Measurements from ENCODE around the gene MAB21L2.

Gene MAB21L2

GRCh38 chr4:150624055-150624454, 42.1 kb downstream of the MAB21L2 start:
- TF ChIP-seq EZH2 (optimal IDR thresholded peaks at IDR 0.05; ENCODE audit: low read depth, low read length) (no peak), CTCF (IDR thresholded peaks at IDR 0.05; ENCODE audit: low read length) (no peak), EZH2phosphoT487 (IDR thresholded peaks at IDR 0.05; ENCODE audit: low read length) (no peak)
- Histone ChIP-seq H3F3A (ENCODE audit: insufficient read depth, low read length) (no peaks in the 10 kb centered on the region), H3K4me2 (ENCODE audit: low read depth, low read length) (no peak overlapping the region), H3K27ac (ENCODE audit: low read length) (no peak overlapping the region), H3K9ac (ENCODE audit: low read length) (no peak overlapping the region), H3K27me3 (replicated peaks; ENCODE audit: insufficient read depth, low read length) (no peaks in the 10 kb centered on the region), H2AFZ (ENCODE audit: low read length) (no peak overlapping the region), H3K4me1 (ENCODE audit: low read length) (no peaks in the 10 kb centered on the region), H3K9me2 (replicated peaks; ENCODE audit: insufficient read depth, low read length) (no peaks in the 10 kb centered on the region), H3K36me3 (replicated peaks; ENCODE audit: insufficient read depth, low read length) (no peaks in the 10 kb centered on the region), H3K79me2 (ENCODE audit: low read length) (no peaks in the 10 kb centered on the region), H3K4me3 (ENCODE audit: low read length) (no peak overlapping the region), H3K9me3 (replicated peaks; ENCODE audit: insufficient read depth, low read length) (no peaks in the 10 kb centered on the region), H4K20me1 (ENCODE audit: insufficient read depth, low read length) (no peaks in the 10 kb centered on the region)
- DNase-seq, result no peak

- H3K27ac ChIP-seq (ENCODE audit: low read length), result no peak overlapping the region
- no peaks in the 10 kb centered on the region for H3K36me3 ChIP-seq (replicated peaks; ENCODE audit: insufficient read depth, low read length)
- H3K4me2 ChIP-seq (ENCODE audit: low read depth, low read length), result no peak overlapping the region
- H2AFZ ChIP-seq (ENCODE audit: low read length), result no peak overlapping the region
- no peak for TF ChIP-seq EZH2phosphoT487 (IDR thresholded peaks at IDR 0.05; ENCODE audit: low read length)
- no peak overlapping the region for H3K9ac ChIP-seq (ENCODE audit: low read length)
- H3K79me2 ChIP-seq (ENCODE audit: low read length), result no peaks in the 10 kb centered on the region
- DNase-seq, result no peak
- no peaks in the 10 kb centered on the region for H3K9me3 ChIP-seq (replicated peaks; ENCODE audit: insufficient read depth, low read length)
- H3K27me3 ChIP-seq (replicated peaks; ENCODE audit: insufficient read depth, low read length), result no peaks in the 10 kb centered on the region
- no peaks in the 10 kb centered on the region for H3F3A ChIP-seq (ENCODE audit: insufficient read depth, low read length)
- H3K4me3 ChIP-seq (ENCODE audit: low read length), result no peak overlapping the region
- H3K4me1 ChIP-seq (ENCODE audit: low read length), result no peaks in the 10 kb centered on the region
- H4K20me1 ChIP-seq (ENCODE audit: insufficient read depth, low read length), result no peaks in the 10 kb centered on the region
- no peaks in the 10 kb centered on the region for H3K9me2 ChIP-seq (replicated peaks; ENCODE audit: insufficient read depth, low read length)
Measured at GRCh38 chr4:150625033-150625432, 43.1 kb downstream of the MAB21L2 start.

- no peak overlapping the region for H3K4me3 ChIP-seq (ENCODE audit: low read length)
- H3K27ac ChIP-seq (ENCODE audit: low read length), result no peak overlapping the region
- no peaks in the 10 kb centered on the region for H3K9me2 ChIP-seq (replicated peaks; ENCODE audit: insufficient read depth, low read length)
- H3K4me2 ChIP-seq (ENCODE audit: low read depth, low read length), result no peak overlapping the region
- no peak overlapping the region for H3K9ac ChIP-seq (ENCODE audit: low read length)
- TF ChIP-seq EZH2phosphoT487 (IDR thresholded peaks at IDR 0.05; ENCODE audit: low read length) (no peak), CTCF (IDR thresholded peaks at IDR 0.05; ENCODE audit: low read length) (no peak)
- H3K9me3 ChIP-seq (replicated peaks; ENCODE audit: insufficient read depth, low read length), result no peaks in the 10 kb centered on the region
- H3F3A ChIP-seq (ENCODE audit: insufficient read depth, low read length), result no peaks in the 10 kb centered on the region
- H3K36me3 ChIP-seq (replicated peaks; ENCODE audit: insufficient read depth, low read length), result no peaks in the 10 kb centered on the region
- no peaks in the 10 kb centered on the region for H3K79me2 ChIP-seq (ENCODE audit: low read length)
- no peak overlapping the region for H2AFZ ChIP-seq (ENCODE audit: low read length)
- no peaks in the 10 kb centered on the region for H4K20me1 ChIP-seq (ENCODE audit: insufficient read depth, low read length)
- H3K27me3 ChIP-seq (replicated peaks; ENCODE audit: insufficient read depth, low read length), result no peaks in the 10 kb centered on the region
- H3K4me1 ChIP-seq (ENCODE audit: low read length), result no peaks in the 10 kb centered on the region
- DNase-seq, result no peak
Measured at GRCh38 chr4:150628073-150628472, 46.1 kb downstream of the MAB21L2 start.

- Histone ChIP-seq H3K4me1 (ENCODE audit: low read length) (no peaks in the 10 kb centered on the region), H3K9me2 (replicated peaks; ENCODE audit: insufficient read depth, low read length) (no peaks in the 10 kb centered on the region), H3K9me3 (replicated peaks; ENCODE audit: insufficient read depth, low read length) (no peaks in the 10 kb centered on the region), H3K79me2 (ENCODE audit: low read length) (no peaks in the 10 kb centered on the region), H3K9ac (ENCODE audit: low read length) (no peak overlapping the region), H3K36me3 (replicated peaks; ENCODE audit: insufficient read depth, low read length) (no peaks in the 10 kb centered on the region), H4K20me1 (ENCODE audit: insufficient read depth, low read length) (no peaks in the 10 kb centered on the region), H3K27me3 (replicated peaks; ENCODE audit: insufficient read depth, low read length) (no peaks in the 10 kb centered on the region), H3K4me2 (ENCODE audit: low read depth, low read length) (no peak overlapping the region), H3K4me3 (ENCODE audit: low read length) (no peak overlapping the region), H3F3A (ENCODE audit: insufficient read depth, low read length) (no peaks in the 10 kb centered on the region), H3K27ac (ENCODE audit: low read length) (no peak overlapping the region), H2AFZ (ENCODE audit: low read length) (no peak overlapping the region)
- TF ChIP-seq EZH2phosphoT487 (IDR thresholded peaks at IDR 0.05; ENCODE audit: low read length) (no peak), EZH2 (optimal IDR thresholded peaks at IDR 0.05; ENCODE audit: low read depth, low read length) (no peak), CTCF (IDR thresholded peaks at IDR 0.05; ENCODE audit: low read length) (no peak)
- no peak for DNase-seq
Measured at GRCh38 chr4:150632639-150633038, 50.7 kb downstream of the MAB21L2 start.

Data from MM.1S (cell line).